ENCODE measurements around the gene NDFIP2.

Gene NDFIP2

GRCh38 chr13:79602936-79603335 lies 122.0 kb downstream of the NDFIP2 start:
- no peak for TF ChIP-seq FOXA1 (IDR thresholded peaks at IDR 0.05)
- no peak for TF ChIP-seq CTBP1 (IDR thresholded peaks at IDR 0.05; ENCODE audit: borderline replicate concordance)
- no peak for DNase-seq (ENCODE audit: extremely low spot score)
- POLR2A ChIA-PET, result no interaction called here
- CTCF ChIA-PET, result no interaction called here

GRCh38 chr13:79604752-79605151 lies 123.8 kb downstream of the NDFIP2 start:
- TF ChIP-seq FOXM1 (IDR thresholded peaks at IDR 0.05; ENCODE audit: borderline replicate concordance) (no peak), BHLHE40 (IDR thresholded peaks at IDR 0.05; ENCODE audit: borderline replicate concordance) (no peak), SP1 (IDR thresholded peaks at IDR 0.05) (no peak), ARNT (IDR thresholded peaks at IDR 0.05) (no peak), HDGF (IDR thresholded peaks at IDR 0.05; ENCODE audit: borderline replicate concordance) (no peak), FOXA1 (IDR thresholded peaks at IDR 0.05) (no peak), L3MBTL2 (conservative IDR thresholded peaks at IDR 0.05) (no peak), NFRKB (IDR thresholded peaks at IDR 0.05) (no peak), TARDBP (IDR thresholded peaks at IDR 0.05) (no peak), SUZ12 (IDR thresholded peaks at IDR 0.05) (no peak), ZNF384 (IDR thresholded peaks at IDR 0.05) (no peak), FOXK2 (IDR thresholded peaks at IDR 0.05) (no peak), LEF1 (IDR thresholded peaks at IDR 0.05; ENCODE audit: borderline replicate concordance) (no peak), ELF4 (IDR thresholded peaks at IDR 0.05) (no peak), CTBP1 (IDR thresholded peaks at IDR 0.05; ENCODE audit: borderline replicate concordance) (no peak)
- TF ChIP-seq, protein P1, sequence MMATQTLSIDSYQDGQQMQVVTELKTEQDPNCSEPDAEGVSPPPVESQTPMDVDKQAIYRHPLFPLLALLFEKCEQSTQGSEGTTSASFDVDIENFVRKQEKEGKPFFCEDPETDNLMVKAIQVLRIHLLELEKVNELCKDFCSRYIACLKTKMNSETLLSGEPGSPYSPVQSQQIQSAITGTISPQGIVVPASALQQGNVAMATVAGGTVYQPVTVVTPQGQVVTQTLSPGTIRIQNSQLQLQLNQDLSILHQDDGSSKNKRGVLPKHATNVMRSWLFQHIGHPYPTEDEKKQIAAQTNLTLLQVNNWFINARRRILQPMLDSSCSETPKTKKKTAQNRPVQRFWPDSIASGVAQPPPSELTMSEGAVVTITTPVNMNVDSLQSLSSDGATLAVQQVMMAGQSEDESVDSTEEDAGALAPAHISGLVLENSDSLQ (IDR thresholded peaks at IDR 0.05), result no peak
- CTCF ChIA-PET, result interaction anchor here (0.8 kb wide), 1 partner anchor 26 kb away, joined by 3 read pairs; no protein-coding TSS in a partner anchor
- POLR2A ChIA-PET, result no interaction called here
- DNase-seq (ENCODE audit: extremely low spot score), result no peak

Measured in HEK293T (cell line).